Mucosa of descending colon (tissue), 3 donors: ENCODE measurements around the gene TXLNB. TPM values are rescaled to one million over a fixed set of nuclear protein-coding genes. Genes with fewer than 3 reads are reported as not detected.

Source experiments
- ATAC-seq: fragments of 200-7000 bp; cut with Tn5 transposase; one replicate; pipeline ENCODE4 v1.9.1; 2020; ENCODE audit warnings: mild to moderate bottlenecking, moderate library complexity
- DNase-seq, 3 donors: peaks; one replicate each; pipeline ENCODE4 v3.0.0-alpha.2; 2020
- H3K36me3 ChIP-seq: fragments of 200-600 bp; one replicate; pipeline ENCODE4 v1.8.0; 2021; ENCODE audit warnings: low read depth, mild to moderate bottlenecking
- H3K4me1 ChIP-seq: fragments of 200-600 bp; one replicate; pipeline ENCODE4 v1.8.0; 2021; ENCODE audit warnings: low read depth, mild to moderate bottlenecking
- H3K4me3 ChIP-seq: fragments of 200-600 bp; one replicate; pipeline ENCODE4 v1.8.0; 2021; ENCODE audit warnings: mild to moderate bottlenecking
- H3K9me3 ChIP-seq: fragments of 200-600 bp; one replicate; pipeline ENCODE4 v1.8.0; 2021; ENCODE audit warnings: mild to moderate bottlenecking
- CTCF ChIP-seq: fragments of 200-600 bp; IDR thresholded peaks from one replicate; pipeline ENCODE4 v1.8.0; 2022; ENCODE audit warnings: antibody characterized with exemption, mild to moderate bottlenecking
- intact Hi-C, 2 donors: fragments of 100-400 bp; cut with DNase I in 1 of 2; cut with micrococcal nuclease in 1 of 2; formaldehyde crosslinking; loops; one replicate each; pipeline versions ENCODE4 v1.11.0 to v1.11.1; 2022; cut with DNase I, micrococcal nuclease
- total RNA-seq, 3 donors: library from RNA; stranded (reverse); fragmentation: NEBNext Ultra II Directional in 2 of 3; extraction: Animal tissue kit (Norgen Biotek cat#: 25700) in 2 of 3; gene quantifications; one replicate each; pipeline versions ENCODE4 v1.2.1 to v1.2.4, GENCODE V29; 2021 to 2023
- donor health status: DM: no; HTN: no; CAD: no; lungs with moderate emphysema.
- donor health status: DM: no; HTN: no; CAD: no.
- donor health status: DM: no; HTN: yes; CAD: no.

TXLNB gene
- total RNA-seq, 3 donors from 2014 or later: 0.29 to 0.89 (median 0.36) TPM

DNA sequence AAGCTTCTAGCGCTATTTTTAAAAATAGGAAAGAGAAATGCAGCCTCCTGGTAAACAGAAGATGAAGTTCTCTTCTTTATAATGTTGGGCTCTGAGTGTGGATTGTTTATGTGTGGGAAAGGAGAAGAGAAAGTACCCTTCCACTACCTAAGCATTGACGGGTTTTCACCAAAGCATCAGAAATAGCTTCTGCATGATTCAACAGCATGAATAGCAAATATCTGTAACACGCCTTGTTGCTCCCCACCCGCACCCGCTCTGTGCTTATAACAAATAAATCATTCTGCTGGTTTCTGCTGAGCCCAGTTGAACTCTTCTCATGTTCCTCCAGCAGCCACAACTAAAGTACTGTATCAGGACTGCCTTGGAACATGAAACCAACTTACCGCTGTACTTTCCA lies 20.7 kb downstream of the TXLNB start:
- Histone ChIP-seq H3K36me3 (no peaks in the 10 kb centered on the region), H3K4me3 (no peak overlapping the region), H3K4me1 (no peaks in the 10 kb centered on the region), H3K9me3 (no peaks in the 10 kb centered on the region)
- intact Hi-C loops: no loop called here
- DNase-seq (no peak), ATAC-seq (peak; percentile 72)
- no peak for TF ChIP-seq CTCF

- DNase-seq: no peak
- no peak for TF ChIP-seq CTCF
- no peak overlapping the region for H3K4me3 ChIP-seq
- intact Hi-C loops: no loop called here
- H3K4me1 ChIP-seq: no peaks in the 10 kb centered on the region
- H3K36me3 ChIP-seq: no peaks in the 10 kb centered on the region
- no peak for ATAC-seq
- H3K9me3 ChIP-seq: no peaks in the 10 kb centered on the region
Observed at GRCh38 chr6:139270249-139270648, 21.5 kb downstream of the TXLNB start.

DNA sequence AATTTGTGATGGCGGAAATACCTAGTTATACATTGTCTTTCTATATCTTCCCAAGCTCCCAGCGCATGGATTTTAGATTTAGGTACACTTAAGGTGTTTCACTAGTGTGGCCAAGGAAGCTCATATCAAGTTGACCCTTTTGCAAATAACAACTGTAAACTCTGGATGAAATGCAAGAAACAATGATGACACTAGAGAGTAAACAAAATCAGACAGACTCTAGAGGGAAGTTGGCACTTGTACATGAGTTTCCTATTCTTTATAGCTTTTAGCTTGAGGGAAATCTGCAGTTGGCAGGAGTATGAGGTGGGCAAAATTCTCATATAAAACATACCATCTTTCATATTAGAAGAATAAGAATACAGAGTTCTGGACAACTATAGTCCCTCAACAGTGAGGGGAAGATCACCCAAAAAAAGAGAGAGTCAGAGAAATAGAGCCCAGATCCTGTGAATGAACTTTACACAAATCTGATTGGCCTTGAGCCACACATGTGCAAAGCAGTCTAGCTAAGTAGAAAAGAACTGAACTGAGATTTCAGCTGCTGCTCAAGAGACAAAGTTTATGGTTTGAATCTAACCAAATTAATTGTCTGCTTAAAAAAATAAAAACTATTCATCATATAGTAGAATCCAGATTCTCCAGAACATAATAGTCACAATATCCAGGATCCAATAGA lies 26.1 kb downstream of the TXLNB start:
- ATAC-seq (no peak), DNase-seq (no peak)
- no peak for TF ChIP-seq CTCF
- Histone ChIP-seq H3K4me1 (no peaks in the 10 kb centered on the region), H3K36me3 (no peaks in the 10 kb centered on the region), H3K4me3 (no peak overlapping the region), H3K9me3 (no peaks in the 10 kb centered on the region)
- intact Hi-C loops: no loop called here

DNA sequence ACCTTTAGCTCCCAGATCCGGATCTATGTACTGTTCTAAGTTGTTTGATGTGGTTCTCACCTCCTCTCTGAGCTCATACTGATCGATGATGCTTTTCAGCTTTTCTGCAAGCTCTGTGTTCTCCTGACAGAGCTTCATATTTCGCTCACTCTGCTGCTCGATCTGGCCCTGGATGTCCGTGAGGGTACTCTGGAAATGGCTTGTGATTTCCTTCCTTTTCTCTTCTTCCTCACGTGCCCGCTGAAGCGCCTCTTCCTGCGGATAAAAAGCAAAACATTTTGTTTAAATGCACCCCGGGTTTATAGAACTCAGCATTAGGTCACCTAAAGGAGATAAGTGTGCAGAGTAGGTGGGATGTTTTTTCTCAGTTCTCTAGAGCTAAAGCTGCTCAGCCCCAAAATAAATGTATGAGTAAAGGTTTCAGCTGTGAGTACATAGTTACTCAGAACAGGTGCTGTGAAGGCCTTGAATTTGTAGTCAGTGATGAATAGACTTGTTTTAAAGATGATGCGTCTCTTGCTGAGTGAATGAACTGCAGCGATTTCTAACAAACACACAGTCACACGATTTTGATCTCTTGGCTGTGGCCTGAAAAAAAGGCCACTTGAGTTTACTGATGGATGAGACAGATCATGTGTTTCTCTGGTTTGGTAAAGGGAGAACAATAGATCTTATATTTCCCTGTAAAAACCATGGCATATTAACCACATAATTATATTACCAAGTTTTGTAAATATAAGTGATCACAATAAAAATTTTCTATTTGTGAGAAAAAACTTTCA lies 29.1 kb downstream of the TXLNB start:
- no peak for TF ChIP-seq CTCF
- no peaks in the 10 kb centered on the region for H3K36me3 ChIP-seq
- ATAC-seq: peak; percentile 55
- H3K9me3 ChIP-seq: no peaks in the 10 kb centered on the region
- no peaks in the 10 kb centered on the region for H3K4me1 ChIP-seq
- intact Hi-C loops: no loop called here
- no peak for DNase-seq
- H3K4me3 ChIP-seq: no peak overlapping the region

DNA sequence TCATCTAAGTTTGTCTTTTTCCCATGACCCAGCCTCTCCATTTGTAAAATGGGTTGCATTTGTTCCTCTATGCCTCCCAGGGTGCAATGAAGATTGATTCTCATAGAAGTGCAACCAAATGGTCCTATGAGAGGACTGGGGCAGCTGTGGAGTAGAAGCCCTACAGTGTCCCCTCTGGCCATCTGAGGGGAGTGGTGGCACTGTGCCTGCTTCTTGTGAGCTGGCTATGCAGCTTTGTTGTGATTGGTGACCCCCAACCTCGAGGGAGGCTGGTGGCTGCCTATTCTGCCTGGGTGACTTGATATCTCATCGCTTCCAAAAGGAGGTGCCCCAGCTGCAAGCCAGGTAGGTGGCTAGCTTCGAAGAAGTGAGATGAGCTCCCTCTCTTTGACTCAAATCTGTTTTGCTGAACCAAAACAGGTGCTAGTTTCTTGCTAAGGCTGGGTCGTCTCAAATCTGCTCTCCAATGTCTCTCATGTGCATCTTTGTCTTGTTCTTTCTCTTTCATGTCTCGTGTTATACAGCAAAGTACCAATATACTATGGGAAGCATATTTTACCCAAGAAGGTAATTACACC lies 33.9 kb downstream of the TXLNB start:
- no peak for TF ChIP-seq CTCF
- Histone ChIP-seq H3K9me3 (no peaks in the 10 kb centered on the region), H3K4me3 (no peak overlapping the region), H3K36me3 (no peaks in the 10 kb centered on the region), H3K4me1 (no peaks in the 10 kb centered on the region)
- DNase-seq: no peak
- no peak for ATAC-seq
- intact Hi-C loops: no loop called here
